ES-I3 (cell line): ENCODE results near the gene PAPSS2.
"Not testable (repeated sequence)": the region's sequence is repeated elsewhere in the genome, so short reads cannot be mapped to it uniquely, and the experiment has no call there.

Experiments
- H3K36me3 ChIP-seq: 2 replicates; pipeline ENCODE4 v1.6.1; 2013; ENCODE audit warnings: mild to moderate bottlenecking, low read length, control low read depth, moderate library complexity; ENCODE audit not compliant: insufficient read depth
- H3K4me1 ChIP-seq: 2 replicates; pipeline ENCODE4 v1.6.1; 2013; ENCODE audit warnings: mild to moderate bottlenecking, control low read depth, low read length; ENCODE audit not compliant: insufficient read depth
- H3K9ac ChIP-seq: 2 replicates; pipeline ENCODE4 v1.6.1; 2013; ENCODE audit warnings: low read depth, mild to moderate bottlenecking, low read length, moderate library complexity
- H3K9me3 ChIP-seq: 2 replicates; pipeline ENCODE4 v1.6.1; 2013; ENCODE audit warnings: mild to moderate bottlenecking, low read length, moderate library complexity; ENCODE audit not compliant: control insufficient read depth, insufficient read depth

PAPSS2 gene

GRCh38 chr10:87632454-87632853 lies 27.2 kb upstream of the PAPSS2 start:
- Histone ChIP-seq H3K9me3 (peaks cover 11% of the 10 kb centered on the region; the same call in 1 of the 2 replicates), H3K36me3 (no peaks in the 10 kb centered on the region), H3K9ac (no peak overlapping the region), H3K4me1 (peaks cover 17% of the 10 kb centered on the region)

- Histone ChIP-seq H3K9me3 (peaks cover 11% of the 10 kb centered on the region; the same call in 1 of the 2 replicates), H3K9ac (no peak overlapping the region), H3K36me3 (no peaks in the 10 kb centered on the region), H3K4me1 (peaks cover 4% of the 10 kb centered on the region; the same call in 1 of the 2 replicates)
These were observed 25.4 kb upstream of the PAPSS2 start for GRCh38 chr10:87634311-87634710.

DNA sequence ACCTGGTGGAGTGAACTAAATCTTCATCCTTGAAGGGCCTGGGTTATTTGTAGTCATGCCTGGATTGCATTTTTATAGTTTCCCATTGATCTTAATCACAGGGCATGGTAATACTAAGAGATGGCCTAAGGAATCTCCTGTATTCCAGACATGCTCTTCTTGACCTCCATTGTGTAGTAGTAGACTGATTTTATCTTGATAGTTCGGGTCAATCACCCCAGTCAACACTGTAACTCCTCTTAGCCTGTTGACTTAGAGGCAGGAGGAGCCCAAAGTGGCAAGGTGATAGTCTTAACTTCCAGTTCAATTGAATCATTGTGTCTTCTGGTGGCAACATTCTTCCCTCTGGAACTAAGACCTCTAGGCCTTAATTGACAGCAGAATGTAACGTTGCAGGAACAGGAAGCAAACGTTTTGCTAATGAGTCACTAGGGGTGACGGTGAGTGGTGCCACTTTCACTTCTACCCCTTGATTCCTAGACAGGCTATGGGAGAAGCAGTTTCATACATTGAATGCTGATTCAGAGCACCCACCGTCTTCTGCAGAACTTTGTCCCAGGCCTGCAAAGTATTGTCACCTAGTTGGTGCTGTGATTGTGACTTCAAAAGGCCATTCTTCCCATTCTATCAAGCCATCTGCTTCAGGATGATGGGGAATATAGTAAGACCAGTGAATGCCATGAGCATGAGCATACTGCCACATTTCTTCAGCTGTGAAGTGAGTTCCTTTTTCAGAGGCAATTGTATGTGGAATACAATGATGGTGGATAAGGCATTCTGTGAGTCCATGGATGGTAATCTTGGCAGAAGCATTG lies 24.0 kb upstream of the PAPSS2 start:
- Histone ChIP-seq H3K9me3 (peaks cover 11% of the 10 kb centered on the region; the same call in 1 of the 2 replicates), H3K9ac (no peak overlapping the region), H3K36me3 (no peaks in the 10 kb centered on the region), H3K4me1 (peaks cover 4% of the 10 kb centered on the region; the same call in 1 of the 2 replicates)

DNA sequence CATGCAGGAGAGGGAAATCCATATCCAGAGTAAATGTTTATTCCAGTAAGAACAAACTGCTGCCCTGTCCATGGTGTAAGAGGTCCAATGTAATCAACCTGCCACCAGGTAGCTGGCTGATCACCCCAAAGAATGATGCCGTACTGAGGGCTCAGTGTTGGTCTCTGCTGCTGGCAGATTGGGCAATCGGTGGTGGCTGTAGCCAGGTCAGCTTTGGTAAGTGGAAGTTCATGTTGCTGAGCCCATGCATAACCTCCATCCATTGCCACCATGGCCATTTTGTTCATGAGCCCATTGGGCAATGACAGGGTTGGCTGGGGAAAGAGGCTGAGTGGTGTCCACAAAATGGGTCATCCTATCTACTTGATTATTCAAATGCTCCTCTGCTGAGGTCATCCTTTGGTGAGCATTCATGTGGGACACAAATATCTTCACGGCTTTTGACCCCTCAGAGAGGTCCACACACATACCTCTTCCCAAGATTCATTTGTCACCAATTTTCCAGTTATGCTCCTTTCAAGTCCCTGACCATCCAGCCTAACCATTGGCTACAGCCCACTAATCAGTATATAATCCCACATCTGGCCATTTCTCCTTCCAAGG lies 23.3 kb upstream of the PAPSS2 start:
- H3K36me3 ChIP-seq = no peaks in the 10 kb centered on the region
- H3K9me3 ChIP-seq = peaks cover 11% of the 10 kb centered on the region; the same call in 1 of the 2 replicates
- H3K4me1 ChIP-seq = peaks cover 4% of the 10 kb centered on the region; the same call in 1 of the 2 replicates
- H3K9ac ChIP-seq = no peak overlapping the region

DNA sequence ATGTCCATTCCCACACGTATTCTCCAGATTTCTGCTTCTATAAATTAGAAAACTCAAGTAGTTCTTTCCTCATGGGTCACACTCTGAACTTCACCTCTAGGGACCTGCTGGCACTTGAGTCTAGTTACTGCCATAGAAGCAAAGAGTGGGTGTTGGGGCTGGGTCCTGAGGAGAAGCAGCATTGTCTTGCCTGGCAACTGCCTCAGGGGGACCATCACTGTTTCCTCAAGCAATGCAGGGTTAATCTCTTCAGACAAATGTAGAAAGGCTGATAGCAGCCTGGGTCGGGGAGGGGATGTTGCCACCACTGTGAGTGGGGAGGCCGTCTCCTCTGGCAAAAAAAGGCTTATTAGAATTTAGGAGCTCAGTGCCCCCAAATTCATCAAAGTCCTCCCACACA lies 20.2 kb upstream of the PAPSS2 start:
- Histone ChIP-seq H3K9ac (no peak overlapping the region), H3K36me3 (no peaks in the 10 kb centered on the region), H3K9me3 (no peaks in the 10 kb centered on the region; the same call in 1 of the 2 replicates), H3K4me1 (peaks cover 4% of the 10 kb centered on the region; the same call in 1 of the 2 replicates)

- Histone ChIP-seq H3K4me1 (peaks cover 4% of the 10 kb centered on the region; the same call in 1 of the 2 replicates), H3K9ac (no peak overlapping the region), H3K36me3 (no peaks in the 10 kb centered on the region), H3K9me3 (no peaks in the 10 kb centered on the region)
These were observed 19.6 kb upstream of the PAPSS2 start for GRCh38 chr10:87640043-87640442.

DNA sequence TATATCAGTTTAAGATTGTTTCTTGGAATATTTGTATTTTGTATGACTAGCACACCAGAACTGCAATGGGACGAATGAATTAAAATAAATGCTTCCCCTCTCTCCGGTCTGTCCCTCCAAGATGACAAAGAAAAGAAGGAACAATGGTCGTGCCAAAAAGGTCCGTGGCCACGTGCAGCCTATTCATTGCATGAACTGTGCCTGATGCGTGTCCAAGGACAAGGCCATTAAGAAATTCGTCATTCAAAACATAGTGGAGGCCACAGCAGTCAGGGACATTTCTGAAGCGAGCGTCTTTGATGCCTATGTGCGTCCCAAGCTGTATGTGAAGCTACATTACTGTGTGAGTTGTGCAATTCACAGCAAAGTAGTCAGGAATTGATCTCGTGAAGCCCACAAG lies 17.2 kb upstream of the PAPSS2 start:
- Histone ChIP-seq H3K4me1 (no peaks in the 10 kb centered on the region), H3K9ac (no peak overlapping the region), H3K9me3 (peaks cover 3% of the 10 kb centered on the region; the same call in 1 of the 2 replicates), H3K36me3 (no peaks in the 10 kb centered on the region)

GRCh38 chr10:87642988-87643387 lies 16.7 kb upstream of the PAPSS2 start:
- no peak overlapping the region for H3K9ac ChIP-seq
- no peaks in the 10 kb centered on the region for H3K36me3 ChIP-seq
- no peaks in the 10 kb centered on the region for H3K4me1 ChIP-seq
- peaks cover 3% of the 10 kb centered on the region; the same call in 1 of the 2 replicates for H3K9me3 ChIP-seq

- H3K9ac ChIP-seq = no peak overlapping the region
- peaks cover 3% of the 10 kb centered on the region; the same call in 1 of the 2 replicates for H3K9me3 ChIP-seq
- no peaks in the 10 kb centered on the region for H3K36me3 ChIP-seq
- no peaks in the 10 kb centered on the region for H3K4me1 ChIP-seq
These were observed 15.8 kb upstream of the PAPSS2 start for GRCh38 chr10:87643920-87644319.

DNA sequence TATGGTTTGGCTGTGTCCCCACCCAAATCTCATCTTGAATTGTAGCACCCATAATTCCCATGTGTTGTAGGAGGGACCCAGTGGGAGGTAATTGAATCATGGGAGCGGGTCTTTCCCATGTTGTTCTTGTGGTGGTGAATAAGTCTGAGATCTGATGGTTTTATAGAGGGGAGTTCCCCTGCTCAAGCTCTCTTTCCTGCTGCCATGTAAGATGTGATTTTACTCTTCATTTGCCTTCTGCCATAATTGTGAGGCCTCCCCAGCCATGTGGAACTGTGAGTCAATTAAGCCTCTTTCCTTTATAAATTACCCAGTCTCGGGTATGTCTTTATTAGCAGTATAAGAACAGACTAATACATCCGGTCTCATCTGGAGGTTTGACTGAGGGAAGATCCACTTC lies 15.2 kb upstream of the PAPSS2 start:
- not testable (repeated sequence) for H3K9me3 ChIP-seq, H3K9ac ChIP-seq, H3K36me3 ChIP-seq, H3K4me1 ChIP-seq

DNA sequence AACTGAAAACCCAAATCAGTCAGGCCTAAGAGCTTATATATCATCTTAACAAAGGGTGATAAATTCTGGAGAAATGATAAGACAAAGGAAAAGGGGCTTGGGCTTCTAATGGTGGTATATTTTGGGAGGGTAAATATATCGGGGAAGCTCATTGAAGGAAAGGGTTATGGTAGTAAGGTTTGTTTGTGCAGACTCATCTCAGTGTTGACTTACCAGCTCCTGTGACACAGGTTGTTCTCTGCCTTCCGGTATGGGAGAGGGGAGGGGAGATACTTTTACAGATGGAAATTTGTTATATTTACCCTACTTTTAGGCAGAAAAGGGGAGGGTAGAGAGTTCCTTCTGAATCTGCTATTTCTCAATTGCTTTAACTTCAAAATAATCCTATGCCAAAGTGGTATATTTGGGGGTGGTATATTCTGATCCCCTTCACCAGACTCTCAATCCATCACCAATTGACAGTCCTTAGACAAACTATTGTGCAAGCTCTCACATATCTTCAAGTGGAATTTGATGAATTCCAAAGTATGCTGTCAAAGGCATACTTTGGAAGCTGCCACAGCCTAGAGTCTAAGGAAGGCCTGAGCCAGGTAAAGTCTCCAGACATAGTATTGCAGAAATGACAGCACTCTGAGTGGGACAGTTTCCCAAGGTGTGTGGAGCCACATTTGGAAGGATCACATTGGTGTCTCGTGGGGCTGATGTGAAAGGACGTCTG lies 13.3 kb upstream of the PAPSS2 start:
- Histone ChIP-seq H3K4me1 (peaks cover 6% of the 10 kb centered on the region), H3K9ac (no peak overlapping the region)

DNA sequence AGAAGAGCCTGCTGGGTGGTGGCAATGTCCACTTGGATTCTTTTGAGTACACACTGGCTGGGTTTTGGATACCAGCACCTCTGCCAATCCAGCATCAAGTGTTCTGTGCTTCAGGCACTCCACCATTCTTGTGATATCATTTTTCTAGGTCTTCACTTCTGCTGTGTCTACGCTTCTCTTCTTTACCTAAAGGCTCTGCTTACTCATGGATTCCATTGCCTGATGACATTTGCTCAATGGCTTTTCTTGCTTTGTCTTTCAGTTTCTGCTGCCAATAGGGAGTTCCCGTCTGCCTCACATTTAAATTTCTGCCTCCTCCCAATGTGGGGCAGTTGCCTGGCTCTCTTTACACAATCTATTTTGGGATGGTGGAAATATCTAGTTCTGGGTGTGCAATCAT lies 12.7 kb upstream of the PAPSS2 start:
- Histone ChIP-seq H3K9me3 (peaks cover 3% of the 10 kb centered on the region; the same call in 1 of the 2 replicates), H3K36me3 (no peaks in the 10 kb centered on the region), H3K9ac (no peak overlapping the region), H3K4me1 (peaks cover 12% of the 10 kb centered on the region)

More for the DNA sequence above, 13.3 kb upstream of the PAPSS2 start:
- peaks cover 3% of the 10 kb centered on the region; the same call in 1 of the 2 replicates for H3K9me3 ChIP-seq
- H3K36me3 ChIP-seq = no peaks in the 10 kb centered on the region

DNA sequence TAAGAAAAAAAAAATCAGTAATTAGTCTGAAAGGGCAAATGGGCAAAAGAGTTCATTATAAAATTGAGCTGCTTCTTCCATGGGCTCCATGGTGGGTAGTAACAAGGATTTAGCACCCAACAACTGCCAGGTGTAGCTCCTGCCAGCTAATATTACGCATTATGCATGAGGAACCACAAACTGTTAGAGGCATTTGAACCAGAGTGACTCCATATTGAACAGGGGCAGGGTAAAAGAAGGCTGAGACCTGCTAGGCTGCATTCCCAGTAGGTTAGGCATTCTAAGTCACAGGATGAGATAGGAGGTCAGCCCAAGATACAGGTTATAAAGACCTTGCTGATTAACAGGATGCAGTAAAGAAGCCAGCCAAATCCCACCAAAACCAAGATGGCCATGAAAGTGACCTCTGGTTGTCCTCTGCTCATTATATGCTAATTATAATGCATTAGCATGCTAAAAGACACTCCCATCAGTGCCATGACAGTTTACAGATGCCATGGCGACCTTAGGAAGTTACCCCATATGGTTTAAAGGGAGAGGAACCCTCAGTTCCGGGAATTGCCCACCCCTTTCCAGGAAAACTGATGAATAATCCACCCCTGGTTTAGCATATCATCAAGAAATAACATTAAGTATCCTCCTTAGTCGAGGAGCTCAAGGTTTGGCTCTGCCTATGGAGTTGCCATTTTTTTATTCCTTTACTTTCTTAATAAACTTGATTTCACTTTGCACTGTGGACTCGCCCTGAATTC lies 8.7 kb upstream of the PAPSS2 start:
- Histone ChIP-seq H3K4me1 (peaks cover 14% of the 10 kb centered on the region), H3K9me3 (peaks cover 3% of the 10 kb centered on the region; the same call in 1 of the 2 replicates), H3K36me3 (no peaks in the 10 kb centered on the region), H3K9ac (no peak overlapping the region)

DNA sequence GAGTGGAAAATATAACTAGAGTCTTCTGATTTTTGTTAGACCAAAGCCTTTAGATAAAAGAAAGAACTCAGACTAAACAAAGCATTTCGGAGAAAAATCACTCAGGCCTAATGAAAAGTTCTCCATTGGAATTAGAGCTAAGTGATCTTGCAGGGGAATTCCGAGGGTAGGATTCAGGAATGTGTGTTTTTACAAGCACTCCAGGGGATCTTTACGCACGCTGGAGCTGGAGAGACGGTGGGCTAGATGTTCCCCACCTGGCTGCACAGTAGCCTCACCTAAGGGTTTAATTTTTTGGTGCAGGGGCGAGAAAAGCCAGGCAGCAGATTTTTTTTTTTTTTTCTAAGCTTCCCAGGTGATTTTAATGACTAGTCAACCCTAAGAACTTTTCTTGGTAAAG lies 7.9 kb upstream of the PAPSS2 start:
- H3K9me3 ChIP-seq = no peaks in the 10 kb centered on the region
- peaks cover 17% of the 10 kb centered on the region for H3K4me1 ChIP-seq
- no peaks in the 10 kb centered on the region for H3K36me3 ChIP-seq
- no peak overlapping the region for H3K9ac ChIP-seq
